Left ventricle myocardium superior (tissue), 1 donor: Measurements from ENCODE around the gene CYB5R2. TPM values are rescaled to one million over a fixed set of nuclear protein-coding genes. Genes with fewer than 3 reads are reported as not detected.

Source experiments
- ATAC-seq: fragments of 200-7000 bp; cut with Tn5 transposase; one replicate; pipeline ENCODE4 v1.9.1; 2020; ENCODE audit warnings: mild to moderate bottlenecking, moderate library complexity
- DNase-seq: peaks from one replicate; pipeline ENCODE4 v3.0.0-alpha.2; 2020
- intact Hi-C: fragments of 100-400 bp; cut with micrococcal nuclease; formaldehyde crosslinking; loops from one replicate; pipeline ENCODE4 v1.11.0; 2022
- long read RNA-seq: library from polyadenylated mRNA; unstranded; transcript quantifications from one replicate; pipeline ENCODE4 v2.0.0, GENCODE V29; 2021
- total RNA-seq: library from RNA; stranded (reverse); fragmentation: NEBNext Ultra II Directional; extraction: Animal tissue kit (Norgen Biotek cat#: 25700); gene quantifications from one replicate; pipeline ENCODE4 v1.2.1, GENCODE V29; 2021
- donor health status: DM: no; HTN: yes; CAD: no; lungs with severe emphysema.

The CYB5R2 gene
- total RNA-seq = 1.2 TPM
- long read RNA-seq, partial matches to known transcripts = 1 of 2 reads
- long read RNA-seq, other reads (novel, unspliced or antisense) = 0 of 2 reads

DNA sequence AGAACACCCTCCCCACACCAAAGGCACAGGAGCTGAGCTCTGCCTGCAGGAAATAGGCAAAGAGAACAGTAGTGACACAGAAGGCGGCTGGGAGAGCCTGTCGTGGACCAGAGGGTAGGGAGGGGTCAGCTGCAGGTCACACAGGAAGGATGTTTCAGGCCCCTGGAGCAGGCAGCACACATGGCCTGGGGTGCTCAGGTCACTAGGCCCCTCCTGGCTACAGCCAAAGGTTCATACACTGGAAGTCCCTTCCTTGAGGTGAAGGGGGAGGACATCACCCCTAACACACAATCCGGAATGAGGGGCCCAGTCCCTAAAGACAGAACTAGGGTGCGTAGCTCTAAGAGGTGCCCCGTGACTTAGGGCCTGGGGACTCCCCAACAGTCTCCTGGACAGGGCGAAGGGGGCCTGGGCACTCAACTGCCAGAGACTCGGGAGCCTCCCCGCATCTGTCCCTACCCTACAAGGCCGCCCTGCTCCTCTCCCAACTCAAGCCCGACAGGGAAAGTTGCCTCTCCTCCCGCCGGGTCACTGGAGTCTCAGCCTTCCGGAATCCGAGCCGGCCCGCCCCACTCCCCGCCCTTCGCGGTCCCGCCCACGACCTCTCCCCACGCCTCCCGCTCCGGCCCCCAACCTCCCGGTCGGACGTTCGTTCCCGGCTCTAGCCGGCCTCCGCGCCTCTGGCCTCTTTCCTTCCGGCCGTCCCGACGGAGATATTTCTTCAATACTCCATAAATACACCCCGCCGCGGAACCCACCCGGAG lies at the start of gene CYB5R2:
CYB5R2 (minus strand) TSS at position 541 of the 764 bp plus-strand sequence. CDS start 675 bp downstream, outside the sequence.
- intact Hi-C loops = no loop called here
- ATAC-seq (peak; percentile 95), DNase-seq (peak; percentile 78)

GRCh38 chr11:7714786-7715185 lies 41.5 kb upstream of the CYB5R2 start:
- DNase-seq (no peak), ATAC-seq (no peak)
- intact Hi-C loops = no loop called here

DNA sequence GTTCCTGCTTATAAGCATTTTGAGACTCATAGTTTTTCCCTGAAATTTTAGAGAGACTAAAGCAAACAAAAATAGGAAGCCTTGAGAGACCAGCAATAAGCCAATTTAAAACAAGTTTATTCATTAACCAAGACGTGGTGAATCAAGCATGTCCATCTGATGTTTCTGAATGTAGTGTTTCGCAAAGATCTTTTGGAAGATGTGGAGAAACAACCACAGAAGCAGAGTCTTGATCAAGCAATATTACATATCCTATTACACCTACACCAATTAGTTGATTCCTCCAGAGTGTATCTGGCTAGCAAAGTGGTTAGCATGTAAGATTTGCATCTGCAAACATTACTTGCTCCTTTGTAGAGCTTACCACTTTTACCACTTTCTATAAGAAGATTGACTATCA lies 33.1 kb upstream of the CYB5R2 start, which contains the start of gene OVCH2:
OVCH2 (minus strand) TSS at position 101 of the 400 bp plus-strand sequence; CDS start at position 18, 83 bp downstream.
- ATAC-seq = no peak
- intact Hi-C loops = no loop called here
- no peak for DNase-seq

DNA sequence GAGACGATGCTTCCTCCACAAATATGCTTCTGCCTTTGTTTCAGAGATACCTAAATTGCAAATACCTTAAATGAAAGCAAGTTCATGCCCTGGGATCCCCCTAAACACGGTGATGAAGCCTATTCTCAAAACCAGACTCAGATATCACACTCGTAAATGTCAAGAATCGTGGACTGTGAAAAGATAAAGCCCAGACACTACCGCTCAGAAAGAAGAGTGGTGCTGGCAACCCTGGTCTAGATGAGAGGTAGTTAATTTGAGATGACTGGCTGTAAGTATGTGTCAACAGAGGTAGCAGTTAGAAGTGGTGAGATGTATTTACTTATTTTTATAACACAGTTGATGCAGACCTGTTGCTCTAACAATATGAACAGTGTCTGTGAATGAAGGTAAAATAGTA lies 30.4 kb upstream of the CYB5R2 start:
- intact Hi-C loops = no loop called here
- no peak for DNase-seq
- ATAC-seq = peak; percentile 91

DNA sequence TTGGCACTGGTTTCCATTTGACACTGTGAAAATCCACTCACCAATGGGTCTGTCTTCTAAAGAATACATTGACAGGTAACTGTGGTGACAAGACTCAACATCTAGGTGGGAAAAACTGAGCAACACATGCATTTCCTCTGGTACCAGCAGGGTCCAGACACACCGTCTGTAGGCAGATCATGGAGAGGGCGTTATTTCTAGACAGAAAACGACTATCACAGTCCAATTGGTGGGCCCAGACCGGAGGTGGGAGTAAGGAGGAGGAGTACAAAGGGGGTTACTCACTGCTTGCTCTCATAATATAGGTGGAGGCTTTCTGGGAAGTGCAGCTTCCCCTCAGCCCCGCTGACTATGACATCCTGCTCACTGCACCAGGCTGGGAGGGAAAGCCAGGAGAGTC lies 23.1 kb upstream of the CYB5R2 start:
- intact Hi-C loops = no loop called here
- no peak for ATAC-seq
- DNase-seq = no peak

- intact Hi-C loops = no loop called here
- DNase-seq (no peak), ATAC-seq (no peak)
These were observed 20.9 kb upstream of the CYB5R2 start for GRCh38 chr11:7694235-7694634.

DNA sequence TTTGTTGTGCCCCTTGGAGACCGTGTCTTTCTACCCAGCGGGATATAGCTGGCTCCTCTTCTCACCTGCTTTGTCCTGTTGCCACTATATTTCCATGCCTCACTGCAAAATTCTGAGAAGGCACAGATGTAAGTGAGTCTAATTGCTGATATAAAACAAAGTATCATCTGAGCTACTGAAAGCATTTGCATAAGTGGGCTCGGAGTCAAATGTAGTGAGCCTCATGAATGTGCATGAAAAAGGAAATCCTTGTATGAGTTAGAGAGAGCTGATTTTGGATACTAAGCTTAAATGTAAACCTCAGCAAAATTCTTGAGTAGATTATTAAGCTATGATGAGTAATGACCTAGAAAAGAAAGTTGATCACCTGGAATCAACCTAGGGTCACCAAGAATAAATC lies 19.1 kb upstream of the CYB5R2 start:
- ATAC-seq (no peak), DNase-seq (no peak)
- intact Hi-C loops = no loop called here

DNA sequence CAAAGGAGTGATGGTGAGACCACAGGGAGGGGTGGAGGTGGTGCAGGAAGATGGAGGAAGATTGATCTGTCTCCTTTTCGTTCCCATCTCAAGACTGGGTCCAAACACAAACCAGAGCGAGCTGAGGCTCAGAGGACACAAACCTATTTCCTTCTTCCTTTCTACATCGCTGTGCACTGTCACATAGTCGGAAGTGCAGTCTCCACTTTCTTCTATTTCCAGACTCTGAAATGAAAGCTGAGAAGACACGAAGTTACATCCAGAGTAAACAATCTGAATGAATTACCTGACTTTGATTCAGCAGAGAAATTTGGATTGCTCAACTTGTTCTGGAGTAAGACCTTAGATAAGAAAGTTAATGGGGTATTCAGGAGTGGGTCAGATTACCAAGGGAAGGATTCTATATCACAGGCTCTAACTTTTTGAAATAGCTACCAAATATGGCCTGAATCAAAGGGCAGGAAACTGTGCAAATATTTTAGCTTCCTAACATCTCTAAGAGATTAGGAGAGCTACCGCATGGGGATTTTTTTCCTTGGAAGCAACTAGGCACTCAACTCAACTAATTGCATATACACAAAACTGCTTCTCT lies 18.6 kb upstream of the CYB5R2 start:
- ATAC-seq (no peak), DNase-seq (no peak)
- intact Hi-C loops = no loop called here

GRCh38 chr11:7690648-7691047 lies 17.3 kb upstream of the CYB5R2 start:
- ATAC-seq (no peak), DNase-seq (no peak)
- intact Hi-C loops = no loop called here

DNA sequence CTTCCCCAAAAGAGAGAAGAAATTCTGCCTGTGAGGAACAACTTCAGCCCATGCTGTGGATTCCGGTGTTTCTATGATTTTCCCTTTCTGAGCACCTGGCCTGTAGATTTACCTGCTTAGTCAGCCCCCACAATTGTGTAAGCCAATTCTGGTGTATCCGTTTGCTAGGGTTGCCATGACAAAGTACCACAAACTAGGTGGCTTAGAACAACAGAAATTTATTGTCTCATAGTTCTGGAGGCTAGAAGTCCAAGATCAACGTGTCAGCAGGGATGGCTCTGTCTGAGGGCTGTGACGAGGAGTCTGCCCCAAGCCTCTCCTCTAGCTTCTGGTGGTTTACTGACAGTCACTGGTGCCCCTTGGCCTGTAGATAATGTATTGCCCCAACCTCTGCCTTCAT lies 15.9 kb upstream of the CYB5R2 start:
- intact Hi-C loops = loop anchor here (5.0 kb wide), 1 partner anchor 592 kb away; no protein-coding TSS in a partner anchor
- no peak for ATAC-seq
- DNase-seq = no peak

DNA sequence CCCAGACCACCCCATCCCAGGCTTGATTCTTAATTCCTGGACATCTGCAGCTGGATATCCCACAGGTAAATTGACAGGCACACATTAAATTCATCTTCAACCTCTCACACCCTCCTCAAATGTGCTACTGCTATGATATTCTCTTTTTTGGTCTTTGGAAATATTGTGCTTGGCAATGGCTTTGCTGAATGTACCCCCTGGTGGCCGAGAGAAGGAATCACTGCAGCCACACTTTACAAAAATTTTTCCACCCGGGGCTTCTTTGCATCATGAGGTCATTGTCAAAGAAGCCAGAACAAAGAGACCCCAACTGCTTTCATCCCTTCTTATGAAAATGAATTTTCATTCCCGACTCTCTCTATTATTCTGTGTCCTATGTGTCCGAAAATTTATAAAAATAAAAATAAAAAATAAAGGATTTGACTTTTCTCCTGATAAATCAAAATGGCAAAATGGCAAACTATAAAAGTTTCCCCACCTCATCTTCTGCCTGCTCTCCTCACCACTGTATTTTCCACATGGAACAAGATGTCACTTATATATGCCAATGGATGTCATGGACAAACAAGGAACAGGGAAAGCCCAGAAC lies 15.0 kb upstream of the CYB5R2 start:
- intact Hi-C loops = loop anchor here (5.0 kb wide), 1 partner anchor 591 kb away; no protein-coding TSS in a partner anchor
- no peak for DNase-seq
- no peak for ATAC-seq

GRCh38 chr11:7687386-7687785 lies 14.1 kb upstream of the CYB5R2 start:
- intact Hi-C loops = loop anchor here (5.0 kb wide), 1 partner anchor 590 kb away; no protein-coding TSS in a partner anchor
- no peak for ATAC-seq

DNA sequence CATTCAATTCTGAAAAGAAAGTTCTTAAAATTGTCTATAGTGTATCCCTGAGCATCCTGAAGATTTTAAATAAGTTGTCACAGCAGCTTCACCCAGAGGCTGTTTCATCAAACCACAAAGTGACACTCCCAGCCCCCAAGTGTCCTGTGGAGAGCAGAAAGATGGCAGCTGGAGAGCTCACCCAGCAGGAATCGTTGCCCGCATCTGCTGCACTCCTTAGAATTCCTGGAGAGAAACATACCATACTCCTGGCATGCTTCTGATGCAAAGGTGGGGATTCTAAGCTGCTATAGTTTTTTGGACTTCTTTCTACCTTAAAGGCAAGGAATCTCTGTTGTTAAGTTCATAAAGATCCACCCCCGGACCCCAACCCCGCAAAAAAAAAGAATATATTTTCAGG lies 13.5 kb upstream of the CYB5R2 start:
- DNase-seq = no peak
- no peak for ATAC-seq
- intact Hi-C loops = loop anchor here (5.0 kb wide), 1 partner anchor 589 kb away; no protein-coding TSS in a partner anchor

More at GRCh38 chr11:7687386-7687785, 14.1 kb upstream of the CYB5R2 start:
- DNase-seq = no peak

GRCh38 chr11:7683571-7683970 lies 10.3 kb upstream of the CYB5R2 start:
- DNase-seq (no peak), ATAC-seq (no peak)
- intact Hi-C loops = no loop called here

DNA sequence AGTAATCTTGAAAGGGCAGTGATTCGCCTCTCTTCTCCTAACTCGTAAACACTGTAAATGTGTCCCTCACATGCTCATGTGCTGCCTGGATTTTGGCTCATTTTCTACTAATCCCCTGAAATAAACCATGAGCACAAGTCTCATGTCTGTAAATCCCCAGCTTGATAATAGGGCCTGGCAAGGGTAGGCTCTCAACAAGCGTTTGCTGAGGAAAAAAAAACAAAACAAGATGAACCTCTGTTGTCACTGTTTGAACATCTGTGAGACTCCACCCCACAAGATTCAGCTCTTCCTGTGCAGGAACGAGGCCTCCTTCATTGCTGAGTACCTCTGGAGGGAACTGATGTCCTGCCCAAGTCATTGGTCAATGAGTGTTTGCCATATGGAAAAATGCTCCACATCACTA lies 4.5 kb upstream of the CYB5R2 start:
- no peak for DNase-seq
- intact Hi-C loops = no loop called here

DNA sequence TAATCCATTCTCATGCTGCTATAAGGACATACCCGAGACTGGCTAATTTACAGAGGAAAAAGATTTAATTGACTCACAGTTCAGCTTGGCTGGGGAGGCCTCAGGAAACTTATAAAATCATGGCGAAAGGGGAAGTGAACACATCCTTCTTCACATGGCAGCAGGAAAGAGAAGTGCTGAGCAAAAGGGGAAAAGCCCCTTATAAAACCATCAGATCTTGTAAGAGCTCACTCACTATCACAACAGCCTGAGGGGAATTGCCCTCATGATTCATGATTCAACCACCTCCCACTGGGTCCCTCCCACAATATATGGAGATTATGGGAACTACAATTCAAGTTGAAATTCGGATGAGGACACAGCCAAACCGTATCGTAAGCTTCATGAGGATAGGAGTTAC lies 3.8 kb upstream of the CYB5R2 start:
- ATAC-seq (no peak), DNase-seq (no peak)
- intact Hi-C loops = no loop called here

More for the DNA sequence above, 4.5 kb upstream of the CYB5R2 start:
- ATAC-seq = no peak

DNA sequence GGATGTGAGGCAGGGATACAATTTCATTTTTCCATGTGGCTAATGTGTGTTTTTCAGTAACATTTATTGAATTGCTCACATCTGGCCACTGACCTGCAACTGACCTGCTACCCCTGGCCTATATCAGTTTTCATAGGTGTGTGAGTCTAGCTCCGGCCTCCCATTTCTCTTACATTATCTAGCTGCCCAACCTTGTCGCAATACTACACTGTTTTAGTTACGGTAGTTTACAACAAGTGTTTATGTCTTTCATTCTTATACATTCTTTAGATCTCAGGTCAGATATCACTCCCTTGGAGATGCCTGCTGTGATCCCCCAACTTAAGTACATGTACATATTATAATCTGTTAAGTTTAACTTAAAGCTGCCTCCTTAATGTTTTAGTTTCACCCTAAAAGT lies 2.3 kb upstream of the CYB5R2 start:
- no peak for DNase-seq
- ATAC-seq = no peak
- intact Hi-C loops = no loop called here

DNA sequence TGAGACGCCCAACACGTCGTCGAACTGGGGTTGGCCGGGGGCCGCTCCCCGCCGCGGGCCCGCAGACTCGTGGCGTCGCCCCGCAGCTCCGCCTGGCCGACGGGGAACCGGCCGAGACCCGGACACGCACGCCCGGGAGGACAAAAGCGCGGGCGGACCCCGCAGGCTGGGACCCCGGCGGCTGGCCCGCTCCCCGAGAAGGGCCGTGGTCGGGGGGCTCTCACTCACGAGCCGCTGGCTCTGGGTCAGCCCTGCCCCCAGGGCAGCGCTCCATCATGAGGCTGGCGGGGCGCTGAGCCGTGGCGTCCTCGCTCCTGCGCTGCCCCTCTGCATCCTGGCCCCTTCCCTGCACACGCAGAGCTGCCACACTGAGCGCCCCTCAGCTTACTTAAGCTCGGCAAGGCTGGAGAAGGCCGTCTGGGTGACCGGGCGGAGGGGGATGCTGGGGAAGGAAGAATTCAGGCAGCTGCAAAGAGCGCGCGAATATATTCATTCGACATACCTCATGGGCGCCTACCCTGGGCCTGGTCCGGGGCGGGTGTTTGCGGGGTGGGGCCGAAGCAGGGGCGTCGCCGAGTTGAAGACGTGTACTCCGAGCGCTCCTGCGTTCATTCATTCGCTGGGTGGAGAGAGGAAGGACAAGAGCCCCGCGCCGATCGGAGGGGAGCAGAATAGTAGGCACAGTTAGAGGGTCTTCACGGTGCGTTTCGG lies 579 bp upstream of the CYB5R2 start:
- peak; percentile 77 for ATAC-seq
- intact Hi-C loops = no loop called here
- peak; percentile 45 for DNase-seq

GRCh38 chr11:7672276-7672959 lies 882 bp downstream of the CYB5R2 start:
- ATAC-seq = no peak

More at GRCh38 chr11:7672276-7672959, 882 bp downstream of the CYB5R2 start:
- intact Hi-C loops = no loop called here
- DNase-seq = no peak
